OCI-LY7 (cell line): ENCODE data around the gene MYEOV. TPM values are rescaled to one million over a fixed set of nuclear protein-coding genes. Genes with fewer than 3 reads are reported as not detected.

Experiments
- BruUV-seq: library from RNA; stranded (reverse); fragments of 400-500 nt; replicated peaks from 2 replicates; lab custom pipeline; 2021; lab: Mats Ljungman, UMichigan
- CTCF ChIA-PET: fragments of 300-600 bp; sonication (Branson Sonifier 250); formaldehyde crosslinking; loops from one replicate; lab custom pipeline; 2022; ENCODE audit warnings: antibody characterized with exemption; ENCODE audit not compliant: unreplicated experiment; lab: Charles Lee
- POLR2A ChIA-PET: fragments of 300-600 bp; sonication (Branson Sonifier 250); formaldehyde crosslinking; loops from one replicate; lab custom pipeline; 2022; ENCODE audit warnings: antibody characterized with exemption; lab: Charles Lee
- DNase-seq: peaks from one replicate; pipeline ENCODE4 v3.0.0-alpha.2; 2015; ENCODE audit warnings: low spot score
- H2AFZ ChIP-seq: fragments of 200-600 bp; sonication (generic), shearing (Covaris generic); 2 replicates; pipeline ENCODE4 v1.6.1; 2014; ENCODE audit warnings: mild to moderate bottlenecking, antibody characterized with exemption, low read length, moderate library complexity
- H3K27ac ChIP-seq: fragments of 200-600 bp; sonication (generic); 2 replicates; pipeline ENCODE4 v1.5.1; 2014; ENCODE audit warnings: mixed run types, low read depth, mild to moderate bottlenecking, moderate library complexity, low read length, inconsistent platforms; ENCODE audit not compliant: poor library complexity, severe bottlenecking
- H3K36me3 ChIP-seq: fragments of 200-600 bp; sonication (generic); 2 replicates; pipeline ENCODE4 v1.6.1; 2014; ENCODE audit warnings: mild to moderate bottlenecking, antibody characterized with exemption, low read length, moderate library complexity, mixed read lengths; ENCODE audit not compliant: insufficient read depth
- H3K4me1 ChIP-seq: fragments of 200-600 bp; sonication (generic); 2 replicates; pipeline ENCODE4 v1.5.1; 2014; ENCODE audit warnings: mild to moderate bottlenecking, low read length; ENCODE audit not compliant: insufficient read depth, poor library complexity, severe bottlenecking
- H3K4me2 ChIP-seq: fragments of 200-600 bp; sonication (generic); 2 replicates; pipeline ENCODE4 v1.6.1; 2014; ENCODE audit warnings: mild to moderate bottlenecking, low read length
- H3K4me3 ChIP-seq: fragments of 200-600 bp; sonication (generic); 2 replicates; pipeline ENCODE4 v1.5.1; 2014; ENCODE audit warnings: mild to moderate bottlenecking, low read depth, low read length; ENCODE audit not compliant: poor library complexity, severe bottlenecking
- H3K79me2 ChIP-seq: fragments of 200-600 bp; sonication (generic); 2 replicates; pipeline ENCODE4 v1.6.1; 2016; ENCODE audit warnings: low read depth, mild to moderate bottlenecking, low read length, moderate library complexity, mixed read lengths; ENCODE audit not compliant: insufficient read depth
- H3K9me2 ChIP-seq: fragments of 200-600 bp; sonication (generic); 2 replicates; pipeline ENCODE4 v1.6.1; 2016; ENCODE audit warnings: mild to moderate bottlenecking, low read length, mixed read lengths; ENCODE audit not compliant: insufficient read depth
- H3K9me3 ChIP-seq: fragments of 200-600 bp; sonication (generic); 2 replicates; pipeline ENCODE4 v1.6.1; 2014; ENCODE audit warnings: mild to moderate bottlenecking, mixed run types, low read length, mixed read lengths
- H4K20me1 ChIP-seq: fragments of 200-600 bp; sonication (generic); 2 replicates; pipeline ENCODE4 v1.6.1; 2014; ENCODE audit warnings: mild to moderate bottlenecking, antibody characterized with exemption, low read length, moderate library complexity, mixed read lengths; ENCODE audit not compliant: insufficient read depth
- EZH2phosphoT487 ChIP-seq: fragments of 200-600 bp; sonication (generic); IDR thresholded peaks from 2 replicates; pipeline ENCODE4 v1.6.1; 2018; ENCODE audit warnings: low read depth, borderline replicate concordance, mild to moderate bottlenecking, mixed run types, antibody characterized with exemption, low read length, moderate library complexity, mixed read lengths
- intact Hi-C: fragments of 100-400 bp; cut with micrococcal nuclease; formaldehyde crosslinking; loops from one replicate; pipeline ENCODE4 v1.10.0; 2022; ENCODE audit not compliant: unreplicated experiment
- total RNA-seq, 2 experiments: library from RNA; depleted of rRNA in 1 of 2; stranded (reverse); fragments of >200 nt in 1 of 2; shearing (Covaris generic) in 1 of 2; gene quantifications; 2 replicates each; pipeline ENCODE4 v1.2.3, GENCODE V29; 2014 to 2022
- TF ChIP-seq, protein P1 (sequence below): fragments of 200-600 bp; sonication (generic); conservative IDR thresholded peaks from 2 replicates; pipeline ENCODE4 v1.5.1; 2014; ENCODE audit warnings: mild to moderate bottlenecking, antibody characterized with exemption, low read length, moderate library complexity, mixed read lengths

Gene MYEOV
- total RNA-seq, 2 experiments from 2014 or later, result 3.2 to 7.7 TPM

DNA sequence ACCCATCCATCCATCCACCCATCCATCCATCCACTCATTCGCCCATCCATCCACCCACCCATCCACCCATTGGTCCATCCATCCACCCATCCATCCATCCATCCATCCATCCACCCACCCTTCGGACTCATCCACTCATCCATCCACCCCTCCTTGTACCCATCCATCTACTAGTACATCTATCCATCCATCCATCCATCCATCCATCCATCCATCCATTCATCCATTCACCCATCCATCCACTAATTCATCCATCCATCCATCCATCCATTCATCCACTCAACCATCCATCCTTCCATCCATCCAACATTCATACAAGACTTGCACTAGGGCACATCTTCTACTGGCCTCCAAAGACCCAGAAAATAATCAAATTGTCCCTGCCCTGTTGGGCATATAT is 20.0 kb downstream of the MYEOV start:
- no peak for DNase-seq
- no peaks in the 10 kb centered on the region for H3K9me3 ChIP-seq
- TF ChIP-seq, protein P1, sequence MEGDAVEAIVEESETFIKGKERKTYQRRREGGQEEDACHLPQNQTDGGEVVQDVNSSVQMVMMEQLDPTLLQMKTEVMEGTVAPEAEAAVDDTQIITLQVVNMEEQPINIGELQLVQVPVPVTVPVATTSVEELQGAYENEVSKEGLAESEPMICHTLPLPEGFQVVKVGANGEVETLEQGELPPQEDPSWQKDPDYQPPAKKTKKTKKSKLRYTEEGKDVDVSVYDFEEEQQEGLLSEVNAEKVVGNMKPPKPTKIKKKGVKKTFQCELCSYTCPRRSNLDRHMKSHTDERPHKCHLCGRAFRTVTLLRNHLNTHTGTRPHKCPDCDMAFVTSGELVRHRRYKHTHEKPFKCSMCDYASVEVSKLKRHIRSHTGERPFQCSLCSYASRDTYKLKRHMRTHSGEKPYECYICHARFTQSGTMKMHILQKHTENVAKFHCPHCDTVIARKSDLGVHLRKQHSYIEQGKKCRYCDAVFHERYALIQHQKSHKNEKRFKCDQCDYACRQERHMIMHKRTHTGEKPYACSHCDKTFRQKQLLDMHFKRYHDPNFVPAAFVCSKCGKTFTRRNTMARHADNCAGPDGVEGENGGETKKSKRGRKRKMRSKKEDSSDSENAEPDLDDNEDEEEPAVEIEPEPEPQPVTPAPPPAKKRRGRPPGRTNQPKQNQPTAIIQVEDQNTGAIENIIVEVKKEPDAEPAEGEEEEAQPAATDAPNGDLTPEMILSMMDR, result no peak
- TF ChIP-seq EZH2phosphoT487, result no peak
- H3K9me2 ChIP-seq, result no peaks in the 10 kb centered on the region
- H3K4me2 ChIP-seq, result no peak overlapping the region
- no peaks in the 10 kb centered on the region for H4K20me1 ChIP-seq
- peaks cover 13% of the 10 kb centered on the region for H3K4me1 ChIP-seq
- H2AFZ ChIP-seq, result no peak overlapping the region
- H3K79me2 ChIP-seq, result no peaks in the 10 kb centered on the region
- H3K4me3 ChIP-seq, result no peak overlapping the region
- no peaks in the 10 kb centered on the region for H3K36me3 ChIP-seq
- intact Hi-C loops, result no loop called here
- ChIA-PET CTCF (no interaction called here), POLR2A (no interaction called here)
- H3K27ac ChIP-seq, result no peak overlapping the region
- no TSS peak for BruUV-seq

- no peaks in the 10 kb centered on the region for H3K9me2 ChIP-seq
- DNase-seq, result no peak
- BruUV-seq, result no TSS peak
- peaks cover 13% of the 10 kb centered on the region for H3K4me1 ChIP-seq
- H3K27ac ChIP-seq, result no peak overlapping the region
- TF ChIP-seq, protein P1, result no peak
- TF ChIP-seq EZH2phosphoT487, result no peak
- H3K4me3 ChIP-seq, result no peak overlapping the region
- POLR2A ChIA-PET, result no interaction called here
- intact Hi-C loops, result no loop called here
- no peaks in the 10 kb centered on the region for H3K79me2 ChIP-seq
- H4K20me1 ChIP-seq, result no peaks in the 10 kb centered on the region
- CTCF ChIA-PET, result no interaction called here
- no peak overlapping the region for H2AFZ ChIP-seq
- no peak overlapping the region for H3K4me2 ChIP-seq
- no peaks in the 10 kb centered on the region for H3K36me3 ChIP-seq
- no peaks in the 10 kb centered on the region for H3K9me3 ChIP-seq
These were observed 20.6 kb downstream of the MYEOV start for GRCh38 chr11:69314555-69314954.

DNA sequence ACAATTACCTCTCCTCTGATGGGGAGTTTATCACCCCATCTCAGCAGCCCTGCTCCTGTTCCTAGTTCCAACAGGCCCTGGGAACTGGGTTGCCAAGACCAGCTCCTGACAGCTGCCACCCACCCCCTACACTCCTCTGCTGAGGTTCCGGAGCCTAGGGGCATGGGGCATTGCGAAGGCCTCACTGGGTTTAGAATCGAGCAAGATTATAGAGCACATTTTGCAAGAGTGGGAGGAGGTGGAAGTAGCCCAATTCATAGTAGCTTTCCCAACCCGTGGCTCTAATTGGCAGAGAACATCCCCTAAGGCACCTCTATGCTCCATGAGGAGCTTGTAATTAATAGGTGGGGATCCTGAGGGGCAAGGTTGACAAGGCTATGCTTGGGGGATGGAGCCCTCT is 23.0 kb downstream of the MYEOV start:
- no TSS peak for BruUV-seq

More for the DNA sequence above, 23.0 kb downstream of the MYEOV start:
- Histone ChIP-seq H3K36me3 (no peaks in the 10 kb centered on the region), H3K27ac (no peak overlapping the region), H3K4me3 (no peak overlapping the region), H3K9me3 (no peaks in the 10 kb centered on the region), H4K20me1 (no peaks in the 10 kb centered on the region), H3K79me2 (no peaks in the 10 kb centered on the region), H3K4me1 (peaks cover 7% of the 10 kb centered on the region), H3K9me2 (no peaks in the 10 kb centered on the region), H2AFZ (no peak overlapping the region), H3K4me2 (no peak overlapping the region)
- no peak for DNase-seq
- TF ChIP-seq EZH2phosphoT487, result no peak
- TF ChIP-seq, protein P1, result no peak
- intact Hi-C loops, result no loop called here
- ChIA-PET POLR2A (no interaction called here), CTCF (no interaction called here)
